GM19324 (cell line): ENCODE data around the gene CORO2A.
"Not testable (repeated sequence)": the region's sequence is repeated elsewhere in the genome, so short reads cannot be mapped to it uniquely, and the experiment has no call there.

ENCODE experiments used
- ATAC-seq: cut with Tn5 transposase; IDR thresholded peaks from one replicate; pipeline ENCODE4 v1.9.1; 2021; ENCODE audit warnings: mild to moderate bottlenecking, moderate library complexity; ENCODE audit not compliant: unreplicated experiment, low FRiP score

CORO2A gene

GRCh38 chr9:98092613-98092931 lies 99.9 kb downstream of the CORO2A start:
- ATAC-seq = no peak

DNA sequence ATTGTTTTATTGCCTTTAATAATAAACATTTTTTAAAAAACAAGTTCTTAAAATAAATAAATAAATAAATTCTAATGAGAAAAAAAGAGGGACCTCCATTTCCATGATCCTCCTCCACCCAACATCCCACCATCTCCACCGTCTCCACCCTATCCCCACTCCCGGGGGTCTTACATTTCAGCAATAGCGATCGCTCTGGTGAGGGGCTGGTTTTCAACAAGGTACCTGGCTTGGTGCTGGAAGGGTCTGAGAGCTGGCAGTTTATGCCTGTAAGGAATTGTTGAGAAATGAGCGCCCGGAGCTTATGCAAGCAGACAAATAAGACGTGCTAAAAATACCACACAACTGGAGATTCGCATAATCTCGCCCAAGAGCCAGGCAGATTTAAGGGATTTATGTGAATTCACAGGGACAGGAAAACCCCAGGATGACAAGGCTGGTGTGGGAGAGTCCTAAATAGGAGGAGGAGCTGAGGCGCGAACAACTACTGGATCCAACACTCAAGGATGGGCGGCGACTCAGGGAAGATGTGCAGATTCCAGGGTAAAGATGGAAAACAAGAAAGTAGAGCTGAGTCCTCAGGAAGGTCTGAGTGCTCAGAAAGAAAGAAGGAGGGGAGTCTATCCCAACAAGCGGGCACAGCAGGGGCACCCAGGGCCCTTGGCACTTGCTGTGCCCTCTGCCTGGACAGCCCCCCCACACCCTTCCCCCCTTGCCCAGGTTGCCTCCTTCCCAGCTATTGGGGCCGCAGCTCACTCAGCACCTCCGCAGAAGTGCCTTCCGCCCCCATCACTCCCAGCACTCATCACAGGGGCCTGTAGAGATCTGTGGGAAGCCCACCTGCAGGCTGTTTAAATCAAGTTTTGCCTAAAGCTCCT lies 100.5 kb downstream of the CORO2A start:
- no peak for ATAC-seq

DNA sequence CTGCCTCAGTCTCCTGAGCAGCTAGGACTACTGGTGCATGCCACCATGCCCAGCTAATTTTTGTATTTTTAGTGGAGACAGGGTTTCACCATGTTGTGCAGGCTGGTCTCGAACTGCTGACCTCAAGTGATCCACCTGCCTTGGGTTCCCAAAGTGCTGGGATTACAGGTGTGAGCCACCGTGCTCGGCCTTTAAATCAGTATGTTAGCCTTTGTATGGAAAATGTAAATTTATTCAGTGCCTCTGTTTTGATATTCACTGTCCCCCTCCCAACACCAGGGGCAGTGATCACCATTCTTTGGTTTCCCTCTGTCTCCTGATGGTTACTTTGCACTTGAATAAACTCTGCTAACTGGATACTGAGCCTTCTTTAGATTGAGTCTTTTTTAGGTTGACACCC lies 101.8 kb downstream of the CORO2A start:
- ATAC-seq = not testable (repeated sequence)

DNA sequence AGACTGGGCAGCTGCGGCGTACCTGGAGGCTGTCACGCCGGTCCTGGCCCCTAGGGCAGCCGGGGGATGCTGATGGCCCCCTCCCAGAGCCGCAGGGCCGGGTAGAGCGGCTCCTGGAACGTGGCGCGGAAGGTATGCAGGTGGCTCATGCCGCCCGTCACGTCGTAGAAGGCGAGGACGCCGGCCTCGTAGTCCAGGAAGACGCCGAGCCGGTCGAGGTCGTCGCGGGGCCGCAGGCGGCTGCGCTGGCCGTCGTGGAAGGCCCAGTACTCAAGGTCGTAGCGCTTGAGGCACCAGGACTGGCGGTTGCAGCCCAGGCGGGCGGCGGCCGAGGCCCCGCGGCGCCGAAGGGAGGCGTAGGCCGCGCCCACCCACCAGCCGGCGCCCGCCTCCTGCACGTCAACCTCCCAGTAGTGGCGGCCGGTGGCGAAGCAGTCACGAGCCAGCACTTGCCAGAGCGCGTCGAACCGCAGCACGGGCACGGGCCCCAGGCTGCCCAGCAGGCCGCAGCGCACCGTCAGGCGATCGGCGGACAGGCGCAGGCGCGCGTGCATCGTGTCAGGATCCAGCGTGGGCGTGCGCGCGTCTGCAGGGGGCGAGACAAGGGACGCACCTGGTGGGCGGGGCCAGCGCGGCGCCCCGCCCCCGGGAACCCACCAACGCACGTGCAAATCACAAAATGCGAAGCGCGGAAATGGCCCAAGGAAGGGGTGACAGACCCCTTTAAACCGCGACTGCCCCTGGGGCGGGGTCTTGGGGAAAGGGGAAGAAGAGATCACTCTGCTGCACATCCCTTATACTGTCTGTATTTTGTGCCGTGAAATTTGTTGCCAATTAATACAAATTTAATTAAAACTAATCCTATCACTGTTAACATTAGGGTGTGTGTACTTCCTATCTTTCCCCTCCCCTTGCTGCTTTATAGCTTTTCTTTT lies 104.8 kb downstream of the CORO2A start:
- no peak for ATAC-seq

- ATAC-seq = no peak
Observed at GRCh38 chr9:98086461-98086860, 106.0 kb downstream of the CORO2A start.

DNA sequence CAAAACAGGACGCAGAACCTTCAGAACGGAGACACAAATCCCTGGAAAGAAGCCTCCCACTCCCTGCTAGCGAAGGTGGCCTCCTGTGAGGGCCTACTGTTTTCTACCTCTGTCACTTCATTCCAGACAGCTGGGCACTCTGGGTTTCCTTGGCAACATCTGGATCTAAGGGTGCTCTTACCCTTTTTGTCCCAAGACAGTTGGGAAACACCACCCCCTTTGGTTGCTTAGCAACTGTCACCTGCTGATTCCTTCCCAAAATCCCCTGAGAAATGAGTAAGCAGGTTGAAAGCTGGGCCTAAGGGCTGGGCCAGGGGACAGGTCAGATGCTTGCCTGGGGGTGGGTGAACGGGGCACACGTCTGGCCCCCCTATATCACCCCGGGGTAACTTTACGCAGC lies 106.5 kb downstream of the CORO2A start:
- no peak for ATAC-seq

DNA sequence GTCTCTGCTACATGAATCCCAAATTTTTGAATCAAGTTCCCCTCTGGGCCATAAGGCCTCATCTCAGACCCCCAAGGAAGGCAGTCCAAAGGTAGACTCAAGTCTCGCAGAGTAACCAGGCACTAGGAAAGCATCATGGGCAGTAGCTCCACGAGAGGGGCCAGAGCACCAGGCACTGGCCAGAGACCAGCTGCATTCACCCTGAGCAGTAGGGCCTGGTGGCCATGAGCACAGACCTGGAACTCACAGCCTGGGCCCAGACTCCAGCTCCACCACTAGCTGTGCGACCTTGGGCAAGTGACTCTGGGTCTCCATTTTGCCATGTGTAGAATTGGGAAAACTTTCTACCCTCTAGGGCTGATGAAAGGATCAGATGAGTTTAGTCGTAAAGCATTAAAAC lies 107.4 kb downstream of the CORO2A start:
- ATAC-seq = no peak

GRCh38 chr9:98084396-98084795 lies 108.0 kb downstream of the CORO2A start:
- no peak for ATAC-seq

DNA sequence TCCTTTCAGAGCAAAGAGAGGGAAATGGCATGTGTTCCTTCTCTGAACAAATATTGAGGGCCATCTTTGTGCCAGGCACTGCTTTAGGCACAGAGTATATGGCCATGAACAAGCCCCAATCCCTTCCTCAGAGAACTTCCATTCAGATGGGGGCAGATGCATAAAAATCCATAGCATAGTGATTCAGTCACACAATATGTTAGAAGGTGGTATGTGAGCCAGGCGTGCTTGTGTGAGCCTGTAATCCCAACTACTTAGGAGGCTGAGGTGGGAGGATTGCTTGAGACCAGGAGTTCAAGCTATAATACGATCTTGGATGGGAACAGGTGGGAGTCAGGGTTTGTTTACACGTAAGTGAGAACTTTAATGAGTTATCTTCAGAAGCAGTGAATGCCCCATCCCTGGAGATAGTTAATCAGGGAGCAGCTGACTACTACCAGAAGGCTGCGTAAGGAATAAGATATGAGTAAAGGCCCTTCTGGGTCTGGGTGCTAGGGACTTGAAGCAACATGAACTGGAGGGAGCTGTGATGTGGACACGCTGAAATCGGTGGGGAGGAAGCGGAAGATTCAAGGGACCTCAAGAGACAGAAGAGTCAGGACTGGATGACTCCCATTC lies 108.8 kb downstream of the CORO2A start:
- ATAC-seq = no peak

- ATAC-seq = no peak
Observed at GRCh38 chr9:98083061-98083501, 109.4 kb downstream of the CORO2A start.

- ATAC-seq = no peak
Observed at GRCh38 chr9:98081477-98082219, 110.8 kb downstream of the CORO2A start.

GRCh38 chr9:98080780-98081179 lies 111.7 kb downstream of the CORO2A start:
- ATAC-seq = no peak

GRCh38 chr9:98080326-98080725 lies 112.1 kb downstream of the CORO2A start:
- ATAC-seq = no peak

GRCh38 chr9:98078895-98079294 lies 113.5 kb downstream of the CORO2A start:
- ATAC-seq = no peak

GRCh38 chr9:98076514-98076890 lies 115.9 kb downstream of the CORO2A start:
- not testable (repeated sequence) for ATAC-seq

DNA sequence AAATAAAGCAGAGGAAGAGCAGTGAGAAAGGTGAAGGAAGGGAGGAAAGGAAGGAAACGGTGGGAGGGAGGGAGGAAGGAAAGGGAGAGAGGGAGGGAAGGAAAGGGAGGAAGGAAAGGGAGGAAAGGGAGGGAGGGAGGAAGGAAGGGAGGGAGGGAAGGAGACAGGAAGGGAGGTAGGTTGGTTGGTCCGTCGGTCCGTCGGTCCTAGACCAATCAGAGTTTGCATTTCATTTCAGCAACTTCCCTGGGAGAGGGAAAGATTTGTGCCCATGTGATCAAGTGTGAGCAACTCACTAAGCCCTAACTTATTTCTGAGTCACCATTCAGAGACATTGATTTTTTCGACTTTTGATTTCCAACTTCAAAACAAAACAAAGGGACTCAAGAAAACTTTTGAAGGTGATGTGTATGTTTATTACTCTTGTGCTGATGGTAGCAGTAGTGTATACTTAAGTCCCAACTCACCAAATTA lies 117.1 kb downstream of the CORO2A start:
- ATAC-seq = no peak

DNA sequence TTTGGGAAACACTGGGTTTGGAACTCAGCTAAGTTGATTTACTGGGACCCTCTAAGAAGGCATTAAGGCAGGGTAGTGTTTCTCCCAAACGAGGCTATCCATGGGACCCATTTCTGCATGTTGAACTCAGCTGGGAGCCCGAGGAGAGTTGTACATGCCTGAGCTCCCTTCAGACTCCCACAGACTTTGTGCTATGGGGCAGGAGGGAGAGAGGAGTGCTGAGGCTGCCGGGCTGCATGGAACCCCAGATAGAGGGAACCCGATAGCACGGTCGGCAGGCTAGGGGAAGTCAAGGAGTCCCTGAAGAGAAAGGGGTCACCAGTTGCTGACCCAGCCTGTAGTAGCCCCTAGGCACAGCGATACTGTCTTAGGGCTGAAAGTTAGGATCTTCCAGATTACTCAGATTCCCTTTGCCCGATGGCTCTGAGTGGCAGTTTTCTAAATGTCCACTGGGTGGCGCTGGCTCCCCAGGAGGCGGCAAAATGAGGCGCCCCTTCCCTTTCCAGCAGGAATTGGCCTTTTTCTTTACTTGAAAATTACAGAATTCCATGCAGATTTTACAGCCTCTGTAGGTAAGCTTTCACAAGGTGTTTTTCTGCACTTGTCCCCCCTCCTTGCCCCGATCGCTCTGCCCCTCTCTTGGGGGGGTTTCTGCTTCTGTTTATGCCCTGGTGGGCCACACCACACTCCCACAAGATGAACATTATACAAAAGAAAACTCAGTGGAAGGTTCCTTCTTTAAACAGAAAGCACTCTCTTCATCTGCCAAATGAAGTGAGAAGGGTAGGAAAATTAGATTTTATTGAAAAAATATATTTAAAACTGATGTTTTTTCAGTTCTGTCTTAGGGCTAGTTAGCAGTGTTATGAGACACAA lies 118.1 kb downstream of the CORO2A start:
- ATAC-seq = no peak

DNA sequence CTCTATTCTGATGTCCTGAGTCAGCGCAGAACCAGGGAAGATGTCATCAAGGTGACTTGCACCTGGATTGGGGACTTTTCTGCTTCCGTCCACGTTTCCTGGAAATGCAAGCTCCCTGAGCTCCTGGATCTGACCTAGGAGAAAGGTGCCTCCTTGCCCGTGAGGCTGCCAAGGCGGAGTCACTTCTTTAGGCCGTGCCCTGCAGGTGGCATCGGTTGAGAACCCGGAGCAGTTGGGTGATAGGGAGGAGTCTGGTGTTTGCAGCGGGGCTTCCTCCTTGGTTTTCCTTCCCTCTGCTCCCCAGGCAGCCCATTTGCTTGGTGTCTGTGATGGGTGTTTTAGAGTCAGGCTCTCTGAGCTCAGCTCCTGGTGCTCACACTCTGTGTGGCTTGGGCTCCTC lies 120.7 kb downstream of the CORO2A start:
- no peak for ATAC-seq
